ENCODE data around the gene TMEM135.

TMEM135 gene

GRCh38 chr11:87301785-87302540 is 264.2 kb downstream of the TMEM135 start:
- DNase-seq (ENCODE audit: low read depth in 2 of 2), result no peak

- DNase-seq (ENCODE audit: low read depth in 2 of 2), result no peak
These were observed 266.7 kb downstream of the TMEM135 start for GRCh38 chr11:87304412-87304811.

- DNase-seq (ENCODE audit: low read depth in 2 of 2), result no peak
These were observed 268.6 kb downstream of the TMEM135 start for GRCh38 chr11:87306262-87306851.

GRCh38 chr11:87307101-87307500 is 269.4 kb downstream of the TMEM135 start:
- DNase-seq (ENCODE audit: low read depth in 2 of 2), result no peak

- DNase-seq (ENCODE audit: low read depth in 2 of 2), result no peak
These were observed 277.5 kb downstream of the TMEM135 start for GRCh38 chr11:87315229-87315628.

GRCh38 chr11:87316491-87316890 is 278.8 kb downstream of the TMEM135 start:
- no peak for DNase-seq (ENCODE audit: low read depth in 2 of 2)

- DNase-seq (ENCODE audit: low read depth in 2 of 2), result no peak
These were observed 279.7 kb downstream of the TMEM135 start for GRCh38 chr11:87317441-87317840.

- no peak for DNase-seq (ENCODE audit: low read depth in 2 of 2)
These were observed 282.4 kb downstream of the TMEM135 start for GRCh38 chr11:87320123-87320522.

GRCh38 chr11:87322568-87322967 is 284.8 kb downstream of the TMEM135 start:
- no peak for DNase-seq (ENCODE audit: low read depth in 2 of 2)

GRCh38 chr11:87323899-87324298 is 286.2 kb downstream of the TMEM135 start:
- no peak for DNase-seq (ENCODE audit: low read depth in 2 of 2)

GRCh38 chr11:87324817-87325489 is 287.2 kb downstream of the TMEM135 start:
- DNase-seq (ENCODE audit: low read depth in 2 of 2), result no peak

- DNase-seq (ENCODE audit: low read depth in 2 of 2), result no peak
These were observed 287.7 kb downstream of the TMEM135 start for GRCh38 chr11:87325490-87325872.

GRCh38 chr11:87326594-87326993 is 288.9 kb downstream of the TMEM135 start:
- no peak for DNase-seq (ENCODE audit: low read depth in 2 of 2)

GRCh38 chr11:87329172-87329571 is 291.4 kb downstream of the TMEM135 start:
- DNase-seq (ENCODE audit: low read depth in 2 of 2), result no peak

GRCh38 chr11:87330187-87330601 is 292.5 kb downstream of the TMEM135 start:
- DNase-seq (ENCODE audit: low read depth in 2 of 2), result no peak

- no peak for DNase-seq (ENCODE audit: low read depth in 2 of 2)
These were observed 293.5 kb downstream of the TMEM135 start for GRCh38 chr11:87331273-87331672.

GRCh38 chr11:87338046-87338639 is 300.4 kb downstream of the TMEM135 start:
- no peak for DNase-seq (ENCODE audit: low read depth in 2 of 2)

- no peak for DNase-seq (ENCODE audit: low read depth in 2 of 2)
These were observed 301.7 kb downstream of the TMEM135 start for GRCh38 chr11:87339416-87339815.

- DNase-seq (ENCODE audit: low read depth in 2 of 2), result no peak
These were observed 309.7 kb downstream of the TMEM135 start for GRCh38 chr11:87347441-87347840.

- no peak for DNase-seq (ENCODE audit: low read depth in 2 of 2)
These were observed 310.1 kb downstream of the TMEM135 start for GRCh38 chr11:87347854-87348253.

GRCh38 chr11:87351676-87352075 is 313.9 kb downstream of the TMEM135 start:
- DNase-seq (ENCODE audit: low read depth in 2 of 2), result no peak
